ENCODE data around the gene SUDS3. TPM values are rescaled to one million over a fixed set of nuclear protein-coding genes. Genes with fewer than 3 reads are reported as not detected.
"Not testable (repeated sequence)": the region's sequence is repeated elsewhere in the genome, so short reads cannot be mapped to it uniquely, and the experiment has no call there.

SUDS3 gene
- total RNA-seq, 1 experiment from 2014 or later: 39.1 TPM

GRCh38 chr12:118377021-118377883 lies 897 bp downstream of the SUDS3 start:
- no peak for DNase-seq (ENCODE audit: low spot score)
- in situ Hi-C loops (cut with HindIII; ENCODE audit: low sequenced_read_pairs): no loop called here

GRCh38 chr12:118377884-118378470 lies 1.6 kb downstream of the SUDS3 start:
- peak; percentile 68 for DNase-seq (ENCODE audit: low spot score)
- in situ Hi-C loops (cut with HindIII; ENCODE audit: low sequenced_read_pairs): no loop called here

- in situ Hi-C loops (cut with HindIII; ENCODE audit: low sequenced_read_pairs): no loop called here
- DNase-seq (ENCODE audit: low spot score): no peak
Measured at GRCh38 chr12:118391424-118391823, 15.1 kb downstream of the SUDS3 start.

GRCh38 chr12:118391836-118392235 lies 15.5 kb downstream of the SUDS3 start:
- in situ Hi-C loops (cut with HindIII; ENCODE audit: low sequenced_read_pairs): no loop called here
- peak; percentile 93 for DNase-seq (ENCODE audit: low spot score)

GRCh38 chr12:118397708-118398440 lies 21.5 kb downstream of the SUDS3 start:
- in situ Hi-C loops (cut with HindIII; ENCODE audit: low sequenced_read_pairs): no loop called here

GRCh38 chr12:118398524-118398923 lies 22.2 kb downstream of the SUDS3 start:
- DNase-seq (ENCODE audit: low spot score): no peak
- in situ Hi-C loops (cut with HindIII; ENCODE audit: low sequenced_read_pairs): no loop called here

More at GRCh38 chr12:118397708-118398440, 21.5 kb downstream of the SUDS3 start:
- no peak for DNase-seq (ENCODE audit: low spot score)

GRCh38 chr12:118398940-118399339 lies 22.6 kb downstream of the SUDS3 start:
- in situ Hi-C loops (cut with HindIII; ENCODE audit: low sequenced_read_pairs): no loop called here
- no peak for DNase-seq (ENCODE audit: low spot score)

- in situ Hi-C loops (cut with HindIII; ENCODE audit: low sequenced_read_pairs): no loop called here
- no peak for DNase-seq (ENCODE audit: low spot score)
Measured at GRCh38 chr12:118402251-118402650, 25.9 kb downstream of the SUDS3 start.

- in situ Hi-C loops (cut with HindIII; ENCODE audit: low sequenced_read_pairs): no loop called here
- peak; percentile 75 for DNase-seq (ENCODE audit: low spot score)
Measured at GRCh38 chr12:118404876-118405521, 28.6 kb downstream of the SUDS3 start.

- in situ Hi-C loops (cut with HindIII; ENCODE audit: low sequenced_read_pairs); DNase-seq (ENCODE audit: low spot score): not testable (repeated sequence)
Measured at GRCh38 chr12:118408241-118408640, 31.9 kb downstream of the SUDS3 start.

- in situ Hi-C loops (cut with HindIII; ENCODE audit: low sequenced_read_pairs): no loop called here
- DNase-seq (ENCODE audit: low spot score): no peak
Measured at GRCh38 chr12:118409834-118410233, 33.5 kb downstream of the SUDS3 start.

- no peak for DNase-seq (ENCODE audit: low spot score)
- in situ Hi-C loops (cut with HindIII; ENCODE audit: low sequenced_read_pairs): no loop called here
Measured at GRCh38 chr12:118417942-118418341, 41.6 kb downstream of the SUDS3 start.

GRCh38 chr12:118418385-118419057 lies 42.2 kb downstream of the SUDS3 start:
- no peak for DNase-seq (ENCODE audit: low spot score)
- in situ Hi-C loops (cut with HindIII; ENCODE audit: low sequenced_read_pairs): no loop called here

- in situ Hi-C loops (cut with HindIII; ENCODE audit: low sequenced_read_pairs): no loop called here
- no peak for DNase-seq (ENCODE audit: low spot score)
Measured at GRCh38 chr12:118420673-118421072, 44.3 kb downstream of the SUDS3 start.

GRCh38 chr12:118424884-118425283 lies 48.5 kb downstream of the SUDS3 start:
- no peak for DNase-seq (ENCODE audit: low spot score)
- in situ Hi-C loops (cut with HindIII; ENCODE audit: low sequenced_read_pairs): no loop called here

- in situ Hi-C loops (cut with HindIII; ENCODE audit: low sequenced_read_pairs): no loop called here
- no peak for DNase-seq (ENCODE audit: low spot score)
Measured at GRCh38 chr12:118425364-118425763, 49.0 kb downstream of the SUDS3 start.

- no peak for DNase-seq (ENCODE audit: low spot score)
- in situ Hi-C loops (cut with HindIII; ENCODE audit: low sequenced_read_pairs): no loop called here
Measured at GRCh38 chr12:118427819-118428218, 51.5 kb downstream of the SUDS3 start.

- in situ Hi-C loops (cut with HindIII; ENCODE audit: low sequenced_read_pairs): no loop called here
Measured at GRCh38 chr12:118428643-118429042, 52.3 kb downstream of the SUDS3 start.

More at GRCh38 chr12:118428643-118429042, 52.3 kb downstream of the SUDS3 start:
- DNase-seq (ENCODE audit: low spot score): no peak

All from G401 (cell line).